ENCODE measurements around the gene SFT2D2. TPM values are rescaled to one million over a fixed set of nuclear protein-coding genes. Genes with fewer than 3 reads are reported as not detected.
"Not testable (repeated sequence)": the region's sequence is repeated elsewhere in the genome, so short reads cannot be mapped to it uniquely, and the experiment has no call there.

SFT2D2 gene
- polyA plus RNA-seq, 1 donor (not counting 4 experiments of a cell fraction or from before 2014, with no cell fraction given), result 27.6 TPM

- Histone ChIP-seq H3K9me1 (ENCODE audit: control insufficient read depth, extremely low read depth, insufficient read depth, low read length) (no peaks in the 10 kb centered on the region), H3K4me3 (ENCODE audit: control insufficient read depth in 2 of 3, extremely low read depth in 1 of 3, insufficient read depth in 2 of 3, low read depth in 1 of 3, low read length in 3 of 3) (no peak overlapping the region), H4K20me1 (ENCODE audit: control insufficient read depth, extremely low read depth, insufficient read depth, low read length) (no peaks in the 10 kb centered on the region), H2AFZ (ENCODE audit: control insufficient read depth, low read length) (no peak overlapping the region), H3K27ac (ENCODE audit: control insufficient read depth, insufficient read depth, low read length) (no peak overlapping the region), H3K79me2 (ENCODE audit: control insufficient read depth, insufficient read depth, low read length) (no peaks in the 10 kb centered on the region), H3K9me3 (ENCODE audit: control insufficient read depth, low read depth, low read length) (no peaks in the 10 kb centered on the region), H3K27me3 (ENCODE audit: control insufficient read depth, extremely low read depth, insufficient read depth, low read length) (no peaks in the 10 kb centered on the region), H3K4me1 (ENCODE audit: control insufficient read depth, extremely low read depth, insufficient read depth, low read length) (no peaks in the 10 kb centered on the region), H3K36me3 (ENCODE audit: control insufficient read depth in 2 of 2, extremely low read depth in 1 of 2, insufficient read depth in 2 of 2, low read length in 2 of 2) (peaks cover 0 to 3% of the 10 kb centered on the region in 2 experiments), H3K4me2 (ENCODE audit: control insufficient read depth, extremely low read depth, insufficient read depth, low read depth, low read length) (no peak overlapping the region), H3K9ac (ENCODE audit: control insufficient read depth, extremely low read depth, insufficient read depth, low read length) (no peak overlapping the region)
- TF ChIP-seq EZH2 (IDR thresholded peaks at IDR 0.05; ENCODE audit: low read length), result no peak
- no peak for TF ChIP-seq CTCF (optimal IDR thresholded peaks at IDR 0.05 in 1 of 3, IDR thresholded peaks at IDR 0.05 in 1 of 3, conservative IDR thresholded peaks at IDR 0.05 in 1 of 3; ENCODE audit: extremely low read depth in 1 of 3, insufficient read depth in 2 of 3, low read length in 3 of 3)
- FAIRE-seq (no peak), DNase-seq (ENCODE audit: low read depth, low spot score) (no peak)
- dilution Hi-C loops (cut with MboI; ENCODE audit: extremely low pct_ligation_motif_present, low sequenced_read_pairs), result no loop called here
Measured at GRCh38 chr1:168206111-168206510, 19.7 kb upstream of the SFT2D2 start.

GRCh38 chr1:168207673-168208072 lies 18.1 kb upstream of the SFT2D2 start:
- FAIRE-seq; DNase-seq (ENCODE audit: low read depth, low spot score); H3K4me1 ChIP-seq (ENCODE audit: control insufficient read depth, extremely low read depth, insufficient read depth, low read length); H3K79me2 ChIP-seq (ENCODE audit: control insufficient read depth, insufficient read depth, low read length); H3K9me3 ChIP-seq (ENCODE audit: control insufficient read depth, low read depth, low read length); H3K9me1 ChIP-seq (ENCODE audit: control insufficient read depth, extremely low read depth, insufficient read depth, low read length); H3K36me3 ChIP-seq (ENCODE audit: control insufficient read depth in 2 of 2, extremely low read depth in 1 of 2, insufficient read depth in 2 of 2, low read length in 2 of 2); H3K27ac ChIP-seq (ENCODE audit: control insufficient read depth, insufficient read depth, low read length); H3K4me2 ChIP-seq (ENCODE audit: control insufficient read depth, extremely low read depth, insufficient read depth, low read depth, low read length); H3K4me3 ChIP-seq (ENCODE audit: control insufficient read depth in 2 of 3, extremely low read depth in 1 of 3, insufficient read depth in 2 of 3, low read depth in 1 of 3, low read length in 3 of 3); H3K27me3 ChIP-seq (ENCODE audit: control insufficient read depth, extremely low read depth, insufficient read depth, low read length); H4K20me1 ChIP-seq (ENCODE audit: control insufficient read depth, extremely low read depth, insufficient read depth, low read length); H2AFZ ChIP-seq (ENCODE audit: control insufficient read depth, low read length); H3K9ac ChIP-seq (ENCODE audit: control insufficient read depth, extremely low read depth, insufficient read depth, low read length); dilution Hi-C loops (cut with MboI; ENCODE audit: extremely low pct_ligation_motif_present, low sequenced_read_pairs): not testable (repeated sequence)

GRCh38 chr1:168210312-168210711 lies 15.5 kb upstream of the SFT2D2 start:
- Histone ChIP-seq H3K4me3 (ENCODE audit: control insufficient read depth in 2 of 3, extremely low read depth in 1 of 3, insufficient read depth in 2 of 3, low read depth in 1 of 3, low read length in 3 of 3) (no peak overlapping the region), H3K4me1 (ENCODE audit: control insufficient read depth, extremely low read depth, insufficient read depth, low read length) (no peaks in the 10 kb centered on the region), H4K20me1 (ENCODE audit: control insufficient read depth, extremely low read depth, insufficient read depth, low read length) (no peaks in the 10 kb centered on the region), H3K9me3 (ENCODE audit: control insufficient read depth, low read depth, low read length) (no peaks in the 10 kb centered on the region), H3K27me3 (ENCODE audit: control insufficient read depth, extremely low read depth, insufficient read depth, low read length) (no peaks in the 10 kb centered on the region), H3K9ac (ENCODE audit: control insufficient read depth, extremely low read depth, insufficient read depth, low read length) (no peak overlapping the region), H3K27ac (ENCODE audit: control insufficient read depth, insufficient read depth, low read length) (no peak overlapping the region), H3K36me3 (ENCODE audit: control insufficient read depth in 2 of 2, extremely low read depth in 1 of 2, insufficient read depth in 2 of 2, low read length in 2 of 2) (no peaks in the 10 kb centered on the region), H3K79me2 (ENCODE audit: control insufficient read depth, insufficient read depth, low read length) (no peaks in the 10 kb centered on the region), H3K9me1 (ENCODE audit: control insufficient read depth, extremely low read depth, insufficient read depth, low read length) (no peaks in the 10 kb centered on the region), H2AFZ (ENCODE audit: control insufficient read depth, low read length) (no peak overlapping the region), H3K4me2 (ENCODE audit: control insufficient read depth, extremely low read depth, insufficient read depth, low read depth, low read length) (no peak overlapping the region)
- no peak for TF ChIP-seq CTCF (optimal IDR thresholded peaks at IDR 0.05 in 1 of 3, IDR thresholded peaks at IDR 0.05 in 1 of 3, conservative IDR thresholded peaks at IDR 0.05 in 1 of 3; ENCODE audit: extremely low read depth in 1 of 3, insufficient read depth in 2 of 3, low read length in 3 of 3)
- TF ChIP-seq EZH2 (IDR thresholded peaks at IDR 0.05; ENCODE audit: low read length), result no peak
- DNase-seq (ENCODE audit: low read depth, low spot score) (no peak), FAIRE-seq (no peak)
- dilution Hi-C loops (cut with MboI; ENCODE audit: extremely low pct_ligation_motif_present, low sequenced_read_pairs), result no loop called here

Measured in keratinocyte (primary cell).